ENCODE data around the gene SCIN. TPM values are rescaled to one million over a fixed set of nuclear protein-coding genes. Genes with fewer than 3 reads are reported as not detected.
"Not testable (repeated sequence)": the region's sequence is repeated elsewhere in the genome, so short reads cannot be mapped to it uniquely, and the experiment has no call there.

The SCIN gene
- total RNA-seq: 1 to 10 TPM; 1.7 to 4.2 TPM
- 1 to 10 TPM in 1 of 2 donors, under 1 TPM in 1; 0.23 to 9.1 TPM for polyA plus RNA-seq
- long read RNA-seq, donor 1, full-length matches to known transcripts: 10 of 13 reads
- long read RNA-seq, donor 1, partial matches to known transcripts: 2 of 13 reads
- long read RNA-seq, donor 1, other reads (novel, unspliced or antisense): 1 of 13 reads
- long read RNA-seq, donor 2, full-length matches to known transcripts: 5 of 5 reads
- long read RNA-seq, donor 2, partial matches to known transcripts: 0 of 5 reads
- long read RNA-seq, donor 2, other reads (novel, unspliced or antisense): 0 of 5 reads

DNA sequence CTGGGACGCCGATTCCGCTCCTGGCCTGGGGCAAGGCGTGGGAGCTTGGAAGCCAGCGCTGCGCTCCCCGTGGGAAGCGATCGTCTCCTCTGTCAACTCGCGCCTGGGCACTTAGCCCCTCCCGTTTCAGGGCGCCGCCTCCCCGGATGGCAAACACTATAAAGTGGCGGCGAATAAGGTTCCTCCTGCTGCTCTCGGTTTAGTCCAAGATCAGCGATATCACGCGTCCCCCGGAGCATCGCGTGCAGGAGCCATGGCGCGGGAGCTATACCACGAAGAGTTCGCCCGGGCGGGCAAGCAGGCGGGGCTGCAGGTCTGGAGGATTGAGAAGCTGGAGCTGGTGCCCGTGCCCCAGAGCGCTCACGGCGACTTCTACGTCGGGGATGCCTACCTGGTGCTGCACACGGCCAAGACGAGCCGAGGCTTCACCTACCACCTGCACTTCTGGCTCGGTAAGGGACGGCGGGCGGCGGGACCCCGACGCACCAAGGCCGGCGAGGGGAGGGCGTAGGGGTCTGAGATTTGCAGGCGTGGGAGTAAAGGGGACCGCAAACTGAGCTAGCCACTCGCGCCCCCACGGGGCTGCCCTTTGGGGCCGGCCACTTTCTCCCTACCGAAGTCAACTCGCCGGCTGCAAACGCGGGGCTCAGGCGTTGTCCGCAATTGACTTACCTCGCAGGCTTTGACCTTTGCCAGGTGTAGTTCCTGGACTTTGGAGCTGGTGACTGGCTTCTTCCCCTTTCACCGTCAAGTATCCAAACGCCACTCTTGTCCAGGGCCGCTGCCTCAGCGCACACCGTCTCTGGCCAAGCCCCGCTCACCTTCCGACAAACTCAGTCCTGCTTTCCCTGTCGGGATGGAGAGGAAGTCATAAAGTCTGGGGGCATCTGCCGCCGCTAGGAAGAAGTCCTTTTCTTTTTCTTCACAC is at the start of gene SCIN:
Gene SCIN (plus strand): TSS at position 187 of the 928 bp plus-strand sequence. CDS start 67 bp downstream, at position 254.
- ATAC-seq (ENCODE audit: low FRiP score) (peak; percentile 64), DNase-seq (peak; percentile 63 to 76)
- Histone ChIP-seq H3K4me3 (ENCODE audit: low read length in 2 of 2) (no peak within 1 kb of the TSS), H3K4me1 (ENCODE audit: control insufficient read depth in 1 of 2, insufficient read depth in 2 of 2, low read length in 2 of 2) (no peaks in the 10 kb centered on the region), H3K36me3 (ENCODE audit: control insufficient read depth in 1 of 2, insufficient read depth in 2 of 2, low read length in 1 of 2) (no peaks in the 10 kb centered on the region), H3K27me3 (ENCODE audit: control insufficient read depth in 1 of 2, insufficient read depth in 2 of 2, low read length in 1 of 2) (no peaks in the 10 kb centered on the region), H3K9me3 (ENCODE audit: control insufficient read depth, low read length) (no peaks in the 10 kb centered on the region), H3K27ac (ENCODE audit: low read depth in 1 of 2, low read length in 2 of 2) (no peak within 1 kb of the TSS)
- 3 to 5% methylated on average over 67 to 74 of the region's 74 CpGs for WGBS, 2 donors
- intact Hi-C loops (cut with DNase I): no loop called here

DNA sequence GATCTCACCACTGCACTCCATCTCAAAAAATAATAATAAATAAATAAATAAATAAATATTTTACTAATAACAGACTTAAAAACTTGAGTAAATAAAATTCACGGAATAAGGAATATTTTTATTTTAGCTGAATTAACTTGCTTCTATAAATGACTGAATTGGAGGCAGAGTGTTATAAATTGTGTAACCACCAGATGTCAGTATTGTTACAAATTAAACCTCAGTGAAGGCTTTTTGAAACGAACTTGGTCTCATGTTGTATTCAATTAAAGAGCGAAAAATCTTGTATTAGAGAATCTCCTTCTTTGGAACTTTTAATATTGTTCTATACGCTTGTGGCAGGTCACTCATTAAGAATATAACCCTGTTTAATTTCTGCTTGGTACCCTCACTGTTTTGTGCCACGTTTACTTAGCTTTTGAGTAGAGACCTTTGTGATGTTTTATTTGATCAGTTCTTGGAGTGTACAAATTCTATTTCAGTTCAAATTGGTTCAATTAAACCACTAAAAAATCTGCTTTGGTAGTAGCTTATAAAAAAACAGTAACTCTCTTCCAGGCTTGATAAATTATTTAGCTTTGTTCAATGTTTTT is 45.6 kb upstream of the SCIN start:
- DNase-seq: no peak
- no peaks in the 10 kb centered on the region for H3K36me3 ChIP-seq (ENCODE audit: control insufficient read depth in 1 of 2, insufficient read depth in 2 of 2, low read length in 1 of 2)
- no peaks in the 10 kb centered on the region for H3K9me3 ChIP-seq (ENCODE audit: control insufficient read depth, low read length)
- no peak overlapping the region for H3K27ac ChIP-seq (ENCODE audit: low read depth in 1 of 2, low read length in 2 of 2)
- no peaks in the 10 kb centered on the region for H3K4me1 ChIP-seq (ENCODE audit: control insufficient read depth in 1 of 2, insufficient read depth in 2 of 2, low read length in 2 of 2)
- no peaks in the 10 kb centered on the region for H3K27me3 ChIP-seq (ENCODE audit: control insufficient read depth in 1 of 2, insufficient read depth in 2 of 2, low read length in 1 of 2)
- H3K4me3 ChIP-seq (ENCODE audit: low read length in 2 of 2): no peak overlapping the region
- no peak for ATAC-seq (ENCODE audit: low FRiP score)
- intact Hi-C loops (cut with DNase I): loop anchor here (2.0 to 10.0 kb wide), 4 partner anchors 98 to 740 kb away; no protein-coding TSS in a partner anchor
- WGBS, 2 donors: 15 to 17% methylated on average over 5 of the region's 5 CpGs

DNA sequence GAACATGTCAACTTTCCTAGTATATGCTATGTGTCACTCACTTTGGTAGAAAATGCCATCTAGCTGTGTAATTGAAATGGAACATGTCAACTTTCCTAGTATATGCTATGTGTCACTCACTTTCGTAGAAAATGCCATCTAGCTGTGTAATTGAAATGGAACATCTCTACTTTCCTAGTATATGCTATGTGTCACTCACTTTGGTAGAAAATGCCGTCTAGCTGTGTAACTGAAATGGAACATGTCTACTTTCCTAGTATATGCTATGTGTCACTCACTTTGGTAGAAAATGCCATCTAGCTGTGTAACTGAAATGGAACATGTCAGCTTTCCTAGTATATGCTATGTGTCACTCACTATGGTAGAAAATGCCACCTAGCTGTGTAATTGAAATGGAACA is 43.8 kb upstream of the SCIN start:
- H3K27ac ChIP-seq (ENCODE audit: low read depth in 1 of 2, low read length in 2 of 2); H3K4me3 ChIP-seq (ENCODE audit: low read length in 2 of 2); H3K9me3 ChIP-seq (ENCODE audit: control insufficient read depth, low read length); H3K36me3 ChIP-seq (ENCODE audit: control insufficient read depth in 1 of 2, insufficient read depth in 2 of 2, low read length in 1 of 2); H3K4me1 ChIP-seq (ENCODE audit: control insufficient read depth in 1 of 2, insufficient read depth in 2 of 2, low read length in 2 of 2); DNase-seq; ATAC-seq (ENCODE audit: low FRiP score); H3K27me3 ChIP-seq (ENCODE audit: control insufficient read depth in 1 of 2, insufficient read depth in 2 of 2, low read length in 1 of 2): not testable (repeated sequence)
- intact Hi-C loops (cut with DNase I): loop anchor here in 1 of 2 donors (10.0 kb wide), 2 partner anchors 98 to 738 kb away; no protein-coding TSS in a partner anchor
- 68 to 70% methylated on average over 2 of the region's 2 CpGs for WGBS, 2 donors

DNA sequence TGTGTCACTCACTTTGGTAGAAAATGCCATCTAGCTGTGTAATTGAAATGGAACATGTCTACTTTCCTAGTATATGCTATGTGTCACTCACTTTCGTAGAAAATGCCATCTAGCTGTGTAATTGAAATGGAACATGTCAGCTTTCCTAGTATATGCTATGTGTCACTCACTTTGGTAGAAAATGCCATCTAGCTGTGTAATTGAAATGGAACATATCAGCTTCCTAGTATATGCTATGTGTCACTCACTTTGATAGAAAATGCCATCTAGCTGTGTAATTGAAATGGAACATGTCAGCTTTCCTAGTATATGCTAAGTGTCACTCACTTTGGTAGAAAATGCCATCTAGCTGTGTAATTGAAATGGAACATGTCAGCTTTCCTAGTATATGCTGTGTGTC is 42.9 kb upstream of the SCIN start:
- H3K9me3 ChIP-seq (ENCODE audit: control insufficient read depth, low read length); H3K4me3 ChIP-seq (ENCODE audit: low read length in 2 of 2); H3K27ac ChIP-seq (ENCODE audit: low read depth in 1 of 2, low read length in 2 of 2); DNase-seq; H3K4me1 ChIP-seq (ENCODE audit: control insufficient read depth in 1 of 2, insufficient read depth in 2 of 2, low read length in 2 of 2); H3K36me3 ChIP-seq (ENCODE audit: control insufficient read depth in 1 of 2, insufficient read depth in 2 of 2, low read length in 1 of 2); H3K27me3 ChIP-seq (ENCODE audit: control insufficient read depth in 1 of 2, insufficient read depth in 2 of 2, low read length in 1 of 2); ATAC-seq (ENCODE audit: low FRiP score): not testable (repeated sequence)
- 78 to 85% methylated on average over 1 of the region's 1 CpG for WGBS, 2 donors
- intact Hi-C loops (cut with DNase I): loop anchor here in 1 of 2 donors (10.0 kb wide), 2 partner anchors 97 to 737 kb away; no protein-coding TSS in a partner anchor

DNA sequence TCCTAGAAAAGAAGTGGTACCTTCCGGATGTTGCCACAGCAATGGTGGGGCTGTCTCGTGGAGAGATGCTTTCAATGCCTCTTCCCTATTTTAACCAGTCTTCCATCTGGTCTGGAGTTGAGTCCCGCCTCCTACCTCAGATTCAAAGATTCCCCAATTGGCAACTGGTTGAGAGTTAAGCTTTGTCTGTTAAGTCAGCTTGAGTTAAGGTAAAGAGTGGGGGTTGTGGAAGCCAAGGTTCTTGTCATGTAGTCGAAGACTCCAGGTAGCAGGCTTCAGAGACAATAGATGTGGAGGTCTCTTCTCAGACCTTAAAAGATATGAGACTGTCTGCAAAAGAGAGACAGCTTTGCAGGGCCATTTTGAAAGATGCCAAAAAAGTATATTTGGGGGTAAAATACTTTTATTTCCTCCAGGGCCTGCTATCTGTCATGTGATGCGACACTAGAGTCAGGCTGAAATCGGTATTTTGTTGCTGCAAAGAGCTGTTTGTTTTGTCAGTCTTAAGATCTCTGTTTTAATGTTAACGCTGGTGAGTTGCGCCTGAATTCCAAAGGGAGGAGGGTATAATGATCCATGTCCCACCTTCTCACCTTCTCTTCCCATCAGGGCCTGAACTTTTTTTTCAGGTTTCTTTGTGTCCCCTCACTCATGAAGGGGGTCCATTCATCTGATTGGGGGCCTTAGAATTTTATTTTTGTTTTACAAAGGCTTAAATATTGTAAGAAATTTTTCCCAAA is 40.4 kb upstream of the SCIN start:
- Histone ChIP-seq H3K9me3 (ENCODE audit: control insufficient read depth, low read length) (no peaks in the 10 kb centered on the region), H3K36me3 (ENCODE audit: control insufficient read depth in 1 of 2, insufficient read depth in 2 of 2, low read length in 1 of 2) (no peaks in the 10 kb centered on the region), H3K4me3 (ENCODE audit: low read length in 2 of 2) (no peak overlapping the region), H3K27me3 (ENCODE audit: control insufficient read depth in 1 of 2, insufficient read depth in 2 of 2, low read length in 1 of 2) (peaks cover 0 to 4% of the 10 kb centered on the region in 2 donors), H3K4me1 (ENCODE audit: control insufficient read depth in 1 of 2, insufficient read depth in 2 of 2, low read length in 2 of 2) (no peaks in the 10 kb centered on the region), H3K27ac (ENCODE audit: low read depth in 1 of 2, low read length in 2 of 2) (no peak overlapping the region)
- WGBS, 2 donors: 74 to 79% methylated on average over 8 of the region's 8 CpGs
- ATAC-seq (ENCODE audit: low FRiP score) (no peak), DNase-seq (no peak)
- intact Hi-C loops (cut with DNase I): loop anchor here in 1 of 2 donors (10.0 kb wide), 2 partner anchors 95 to 735 kb away; no protein-coding TSS in a partner anchor

DNA sequence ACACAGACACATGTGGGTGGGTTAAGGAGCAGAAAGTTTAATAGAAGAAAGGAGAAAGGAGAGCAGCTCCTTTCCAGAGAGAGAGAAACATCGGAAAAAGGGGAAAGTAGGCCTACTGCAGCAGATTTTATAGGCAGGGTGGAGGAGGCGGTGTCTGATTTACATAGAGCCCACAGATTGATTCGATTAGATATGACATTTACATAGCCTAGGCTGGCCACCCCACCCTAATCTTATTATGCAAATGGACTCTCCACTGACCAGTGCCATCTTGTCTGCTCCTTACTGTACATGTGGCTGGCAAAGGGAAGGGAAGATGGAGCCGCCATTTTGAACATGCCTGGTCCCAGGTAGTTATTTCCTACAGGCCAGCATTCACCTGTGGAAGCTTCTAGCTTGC is 38.7 kb upstream of the SCIN start:
- 90 to 97% methylated on average over 4 of the region's 4 CpGs for WGBS, 2 donors
- ATAC-seq (ENCODE audit: low FRiP score) (no peak), DNase-seq (no peak)
- Histone ChIP-seq H3K36me3 (ENCODE audit: control insufficient read depth in 1 of 2, insufficient read depth in 2 of 2, low read length in 1 of 2) (no peaks in the 10 kb centered on the region), H3K4me3 (ENCODE audit: low read length in 2 of 2) (no peak overlapping the region), H3K27me3 (ENCODE audit: control insufficient read depth in 1 of 2, insufficient read depth in 2 of 2, low read length in 1 of 2) (peaks cover 0 to 4% of the 10 kb centered on the region in 2 donors), H3K27ac (ENCODE audit: low read depth in 1 of 2, low read length in 2 of 2) (no peak overlapping the region), H3K9me3 (ENCODE audit: control insufficient read depth, low read length) (no peaks in the 10 kb centered on the region), H3K4me1 (ENCODE audit: control insufficient read depth in 1 of 2, insufficient read depth in 2 of 2, low read length in 2 of 2) (no peaks in the 10 kb centered on the region)
- intact Hi-C loops (cut with DNase I): no loop called here

DNA sequence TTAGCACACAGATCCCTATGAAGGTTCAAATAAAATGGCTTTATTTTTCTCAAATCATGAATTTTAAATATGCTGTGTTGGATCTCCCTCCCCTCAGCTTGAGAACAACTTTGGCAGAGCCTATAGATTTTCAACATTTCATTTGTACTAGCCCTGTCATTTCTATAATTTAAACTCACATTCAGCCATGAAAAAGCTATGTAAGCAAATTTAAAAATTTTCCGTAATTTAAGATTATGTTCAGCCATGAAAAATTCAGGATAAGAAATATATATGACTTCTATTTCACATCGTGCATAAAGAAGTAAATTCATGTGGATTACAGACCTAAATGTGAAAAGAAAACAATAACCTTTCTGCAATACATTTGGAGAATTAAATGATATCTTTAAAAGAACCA is 36.5 kb upstream of the SCIN start:
- H3K9me3 ChIP-seq (ENCODE audit: control insufficient read depth, low read length): no peaks in the 10 kb centered on the region
- no peaks in the 10 kb centered on the region for H3K4me1 ChIP-seq (ENCODE audit: control insufficient read depth in 1 of 2, insufficient read depth in 2 of 2, low read length in 2 of 2)
- no peaks in the 10 kb centered on the region for H3K36me3 ChIP-seq (ENCODE audit: control insufficient read depth in 1 of 2, insufficient read depth in 2 of 2, low read length in 1 of 2)
- WGBS, 2 donors: 70 to 79% methylated on average over 2 of the region's 2 CpGs
- H3K27me3 ChIP-seq (ENCODE audit: control insufficient read depth in 1 of 2, insufficient read depth in 2 of 2, low read length in 1 of 2): peaks cover 0 to 4% of the 10 kb centered on the region in 2 donors
- ATAC-seq (ENCODE audit: low FRiP score) (no peak), DNase-seq (no peak)
- no peak overlapping the region for H3K27ac ChIP-seq (ENCODE audit: low read depth in 1 of 2, low read length in 2 of 2)
- no peak overlapping the region for H3K4me3 ChIP-seq (ENCODE audit: low read length in 2 of 2)
- intact Hi-C loops (cut with DNase I): no loop called here

DNA sequence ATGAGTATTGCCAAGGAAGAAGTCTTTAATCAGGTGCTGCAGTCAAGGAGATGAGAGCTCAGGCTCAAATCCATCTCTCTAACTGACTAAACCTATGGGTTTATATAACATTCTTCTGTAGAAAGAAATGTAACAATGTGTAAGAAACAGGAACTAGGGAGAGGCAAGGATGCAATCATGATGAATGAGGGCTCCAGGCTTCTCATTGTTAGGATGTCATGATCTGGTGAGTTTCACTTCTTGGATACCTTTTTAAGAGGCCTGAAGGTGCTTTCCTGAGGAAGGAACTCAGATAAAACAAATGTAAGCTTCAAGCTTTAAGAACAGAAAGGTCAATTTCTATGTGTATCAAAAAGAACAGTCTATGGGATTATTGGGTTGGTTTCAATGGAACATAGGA is 30.8 kb upstream of the SCIN start:
- intact Hi-C loops (cut with DNase I): no loop called here
- ATAC-seq (ENCODE audit: low FRiP score) (no peak), DNase-seq (no peak)
- no peaks in the 10 kb centered on the region for H3K36me3 ChIP-seq (ENCODE audit: control insufficient read depth in 1 of 2, insufficient read depth in 2 of 2, low read length in 1 of 2)
- H3K4me3 ChIP-seq (ENCODE audit: low read length in 2 of 2): no peak overlapping the region
- peaks cover 0 to 2% of the 10 kb centered on the region in 2 donors for H3K27me3 ChIP-seq (ENCODE audit: control insufficient read depth in 1 of 2, insufficient read depth in 2 of 2, low read length in 1 of 2)
- H3K27ac ChIP-seq (ENCODE audit: low read depth in 1 of 2, low read length in 2 of 2): no peak overlapping the region
- H3K4me1 ChIP-seq (ENCODE audit: control insufficient read depth in 1 of 2, insufficient read depth in 2 of 2, low read length in 2 of 2): no peaks in the 10 kb centered on the region
- H3K9me3 ChIP-seq (ENCODE audit: control insufficient read depth, low read length): no peaks in the 10 kb centered on the region
